GM23248 (cell line): Measurements from ENCODE around the gene TRPV3. TPM values are rescaled to one million over a fixed set of nuclear protein-coding genes. Genes with fewer than 3 reads are reported as not detected.

Experiments used
- DNase-seq: peaks from one replicate; pipeline ENCODE4 v3.0.0-alpha.2; 2015
- H2AFZ ChIP-seq: fragments of 200-600 bp; sonication (generic); 2 replicates; pipeline ENCODE4 v1.6.1; 2016; ENCODE audit warnings: antibody characterized with exemption
- H3F3A ChIP-seq: fragments of 200-600 bp; sonication (generic); 2 replicates; pipeline ENCODE4 v1.6.1; 2016; ENCODE audit warnings: mild to moderate bottlenecking, antibody characterized with exemption, mixed run types; ENCODE audit not compliant: insufficient read depth
- H3K27ac ChIP-seq: fragments of 200-600 bp; sonication (generic); 2 replicates; pipeline ENCODE4 v1.5.1; 2016; ENCODE audit warnings: mild to moderate bottlenecking
- H3K27me3 ChIP-seq: fragments of 200-600 bp; sonication (generic); replicated peaks from 2 replicates; pipeline ENCODE4 v1.6.1; 2016; ENCODE audit warnings: mild to moderate bottlenecking; ENCODE audit not compliant: insufficient read depth
- H3K36me3 ChIP-seq: fragments of 200-600 bp; sonication (generic); 2 replicates; pipeline ENCODE4 v1.6.1; 2016; ENCODE audit warnings: low read depth, mild to moderate bottlenecking
- H3K4me1 ChIP-seq: fragments of 200-600 bp; sonication (generic); 2 replicates; pipeline ENCODE4 v1.6.1; 2016; ENCODE audit warnings: mild to moderate bottlenecking; ENCODE audit not compliant: insufficient read depth
- H3K4me2 ChIP-seq: fragments of 200-600 bp; sonication (generic); one replicate; pipeline ENCODE4 v1.6.1; 2016; ENCODE audit warnings: mild to moderate bottlenecking; ENCODE audit not compliant: unreplicated experiment
- H3K4me3 ChIP-seq: fragments of 200-600 bp; sonication (generic); 2 replicates; pipeline ENCODE4 v1.5.1; 2016; ENCODE audit warnings: mild to moderate bottlenecking
- H3K79me2 ChIP-seq: fragments of 200-600 bp; sonication (generic); 2 replicates; pipeline ENCODE4 v1.6.1; 2016; ENCODE audit warnings: mild to moderate bottlenecking; ENCODE audit not compliant: insufficient read depth
- H3K9ac ChIP-seq: fragments of 200-600 bp; sonication (generic); 2 replicates; pipeline ENCODE4 v1.6.1; 2016; ENCODE audit warnings: mild to moderate bottlenecking
- H3K9me2 ChIP-seq: fragments of 200-600 bp; sonication (generic); 2 replicates; pipeline ENCODE4 v1.6.1; 2016; ENCODE audit warnings: mixed run types, mild to moderate bottlenecking, moderate library complexity; ENCODE audit not compliant: insufficient read depth
- H3K9me3 ChIP-seq: fragments of 200-600 bp; sonication (generic); one replicate; pipeline ENCODE4 v1.6.1; 2017; ENCODE audit warnings: low read depth
- H4K20me1 ChIP-seq: fragments of 200-600 bp; sonication (generic); 2 replicates; pipeline ENCODE4 v1.6.0; 2016; ENCODE audit not compliant: insufficient read depth
- EZH2 ChIP-seq: fragments of 200-600 bp; sonication (generic); IDR thresholded peaks from 2 replicates; pipeline ENCODE4 v1.6.1; 2018; ENCODE audit warnings: antibody characterized with exemption, mild to moderate bottlenecking; ENCODE audit not compliant: insufficient read depth, poor library complexity, severe bottlenecking
- EZH2phosphoT487 ChIP-seq: fragments of 200-600 bp; sonication (generic); IDR thresholded peaks from 2 replicates; pipeline ENCODE4 v1.6.1; 2018; ENCODE audit warnings: antibody characterized with exemption, moderate library complexity, mild to moderate bottlenecking, low read depth; ENCODE audit not compliant: insufficient read depth
- WGBS, 2 experiments: methylation state at CpG; one replicate each; pipeline ENCODE4 v1.1.6; 2015 to 2017; ENCODE audit warnings: low lambda C conversion rate in 2 of 2, low coverage in 1 of 2; ENCODE audit errors: missing lambda C conversion rate in 2 of 2; 5-methylcytosine and 5-hydroxymethylcytosine counted together
- in situ Hi-C: fragments of 300-500 bp; cut with MboI; formaldehyde crosslinking; loops from 2 replicates; pipeline ENCODE4 v1.15.0; 2020
- polyA plus RNA-seq: library from polyadenylated mRNA; unstranded; fragments of >200 nt; fragmentation: Nextera tagmentation; extraction: Ambion mirVana; gene quantifications from 2 replicates; pipeline ENCODE4 v1.2.1, GENCODE V29; 2016
- total RNA-seq: library from RNA; depleted of rRNA; stranded (reverse); fragments of >200 nt; shearing (Covaris generic); gene quantifications from 2 replicates; pipeline ENCODE4 v1.2.3, GENCODE V29; 2014

Gene TRPV3
- total and polyA plus RNA-seq, 2 experiments from 2014 or later: 0.41 to 1.1 TPM

GRCh38 chr17:3502466-3502865 is 55.1 kb downstream of the TRPV3 start:
- H3K79me2 ChIP-seq: no peaks in the 10 kb centered on the region
- H4K20me1 ChIP-seq: no peaks in the 10 kb centered on the region
- no peaks in the 10 kb centered on the region for H3K27me3 ChIP-seq
- no peak for DNase-seq
- H3K4me2 ChIP-seq: no peak overlapping the region
- 70 to 72% methylated on average over 5 of the region's 5 CpGs for WGBS, 2 experiments
- no peak overlapping the region for H3K9ac ChIP-seq
- no peak overlapping the region for H3K4me3 ChIP-seq
- in situ Hi-C loops: no loop called here
- no peaks in the 10 kb centered on the region for H3K36me3 ChIP-seq
- no peaks in the 10 kb centered on the region for H3K4me1 ChIP-seq
- no peaks in the 10 kb centered on the region for H3K9me2 ChIP-seq
- H3K9me3 ChIP-seq: no peaks in the 10 kb centered on the region
- H3F3A ChIP-seq: no peaks in the 10 kb centered on the region
- no peak overlapping the region for H2AFZ ChIP-seq
- TF ChIP-seq EZH2 (no peak), EZH2phosphoT487 (no peak)
- no peak overlapping the region for H3K27ac ChIP-seq

DNA sequence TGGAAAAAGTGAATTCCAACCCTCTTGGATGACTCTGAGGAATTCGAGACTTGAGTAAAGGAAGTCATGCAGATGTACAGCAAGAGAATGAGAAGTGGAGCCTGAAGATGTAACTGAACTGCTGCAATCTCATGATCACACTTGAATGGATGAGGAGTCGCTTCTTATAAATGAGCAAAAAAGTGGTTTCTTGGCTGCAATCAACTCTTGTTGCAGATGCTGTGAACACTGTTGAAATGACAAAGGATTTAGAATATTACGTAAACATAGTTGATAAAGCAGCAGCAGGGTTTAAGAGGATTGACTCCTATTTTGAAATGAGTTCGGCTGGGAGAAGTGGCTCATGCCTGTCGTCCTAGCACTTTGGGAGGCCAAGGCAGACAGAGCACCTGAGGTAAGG is 56.3 kb downstream of the TRPV3 start:
- Histone ChIP-seq H3F3A (no peaks in the 10 kb centered on the region), H3K27me3 (no peaks in the 10 kb centered on the region), H3K9me2 (no peaks in the 10 kb centered on the region), H3K79me2 (no peaks in the 10 kb centered on the region), H3K4me2 (no peak overlapping the region), H4K20me1 (no peaks in the 10 kb centered on the region), H3K9me3 (no peaks in the 10 kb centered on the region), H3K4me3 (no peak overlapping the region), H3K36me3 (no peaks in the 10 kb centered on the region), H2AFZ (no peak overlapping the region), H3K4me1 (no peaks in the 10 kb centered on the region), H3K9ac (no peak overlapping the region), H3K27ac (no peak overlapping the region)
- in situ Hi-C loops: no loop called here
- WGBS, 2 experiments: 79 to 81% methylated on average over 5 of the region's 5 CpGs
- peak; percentile 25 for DNase-seq
- no peak for TF ChIP-seq EZH2phosphoT487
- no peak for TF ChIP-seq EZH2

- Histone ChIP-seq H3K9me3 (no peaks in the 10 kb centered on the region), H3K4me3 (no peak overlapping the region), H3K27ac (no peak overlapping the region), H3K9ac (no peak overlapping the region), H4K20me1 (no peaks in the 10 kb centered on the region), H3K36me3 (no peaks in the 10 kb centered on the region), H2AFZ (no peak overlapping the region), H3F3A (no peaks in the 10 kb centered on the region), H3K4me1 (no peaks in the 10 kb centered on the region), H3K9me2 (no peaks in the 10 kb centered on the region), H3K79me2 (no peaks in the 10 kb centered on the region), H3K4me2 (no peak overlapping the region), H3K27me3 (no peaks in the 10 kb centered on the region)
- in situ Hi-C loops: no loop called here
- 70 to 74% methylated on average over 7 of the region's 7 CpGs for WGBS, 2 experiments
- no peak for TF ChIP-seq EZH2
- TF ChIP-seq EZH2phosphoT487: no peak
- no peak for DNase-seq
Observed at GRCh38 chr17:3497101-3497500, 60.5 kb downstream of the TRPV3 start.

DNA sequence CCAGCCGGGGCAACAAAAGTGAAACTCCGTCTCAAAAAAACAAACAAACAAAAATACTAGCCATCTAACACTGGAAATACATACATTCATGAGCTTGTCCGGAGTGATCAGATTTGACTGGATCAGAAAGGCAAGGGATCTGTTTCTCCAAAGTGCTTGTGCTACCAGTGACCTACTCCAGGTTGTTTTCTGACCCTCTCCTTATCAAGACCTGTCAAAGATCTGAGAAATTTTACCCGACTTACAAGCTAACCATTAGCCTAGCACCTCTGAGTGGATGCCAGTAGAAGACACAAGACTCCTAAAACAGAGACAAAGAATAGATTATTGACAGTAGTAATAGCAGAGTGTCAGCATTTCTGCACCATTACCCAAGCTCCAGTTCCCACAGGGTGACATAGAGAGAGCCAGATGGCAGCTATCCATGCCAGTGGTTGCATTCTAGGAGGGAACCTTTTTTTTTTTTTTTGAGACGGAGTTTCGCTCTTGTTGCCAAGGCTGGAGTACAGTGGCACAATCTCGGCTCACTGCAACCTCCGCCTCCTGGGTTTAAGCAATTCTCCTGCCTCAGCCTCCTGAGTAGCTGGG is 72.0 kb downstream of the TRPV3 start:
- Histone ChIP-seq H3K4me1 (no peaks in the 10 kb centered on the region), H3K9ac (no peak overlapping the region), H3F3A (no peaks in the 10 kb centered on the region), H3K4me2 (no peak overlapping the region), H3K27ac (no peak overlapping the region), H3K4me3 (no peak overlapping the region), H3K9me3 (no peaks in the 10 kb centered on the region), H3K27me3 (no peaks in the 10 kb centered on the region), H3K36me3 (no peaks in the 10 kb centered on the region), H3K9me2 (no peaks in the 10 kb centered on the region), H4K20me1 (no peaks in the 10 kb centered on the region), H3K79me2 (no peaks in the 10 kb centered on the region), H2AFZ (no peak overlapping the region)
- no peak for DNase-seq
- 62 to 76% methylated on average over 5 to 8 of the region's 8 CpGs for WGBS, 2 experiments
- TF ChIP-seq EZH2phosphoT487 (no peak), EZH2 (no peak)
- in situ Hi-C loops: no loop called here

DNA sequence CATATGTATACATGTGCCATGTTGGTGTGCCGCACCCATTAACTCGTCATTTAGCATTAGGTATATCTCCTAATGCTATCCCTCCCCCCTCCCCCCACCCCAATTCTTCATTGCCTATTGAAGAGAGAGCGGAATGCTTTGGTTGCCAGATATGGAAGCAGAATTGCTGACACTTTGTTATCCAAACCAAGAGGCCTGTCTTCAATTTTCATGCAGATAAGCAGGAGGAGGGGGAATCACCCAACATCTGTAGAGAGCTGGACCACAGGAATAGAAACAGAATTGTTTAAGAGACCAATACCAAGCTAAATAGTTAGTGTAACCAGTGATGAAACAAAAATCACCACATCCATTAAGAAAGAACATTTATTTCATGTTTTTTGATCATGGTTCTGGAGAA is 74.8 kb downstream of the TRPV3 start:
- Histone ChIP-seq H3K9ac (no peak overlapping the region), H3K9me3 (no peaks in the 10 kb centered on the region), H3K27ac (no peak overlapping the region), H2AFZ (no peak overlapping the region), H3K36me3 (no peaks in the 10 kb centered on the region), H3K4me2 (no peak overlapping the region), H3K79me2 (no peaks in the 10 kb centered on the region), H3K4me3 (no peak overlapping the region), H3K27me3 (no peaks in the 10 kb centered on the region), H3F3A (no peaks in the 10 kb centered on the region), H4K20me1 (no peaks in the 10 kb centered on the region), H3K9me2 (no peaks in the 10 kb centered on the region), H3K4me1 (no peaks in the 10 kb centered on the region)
- in situ Hi-C loops: no loop called here
- 66 to 73% methylated on average over 3 of the region's 3 CpGs for WGBS, 2 experiments
- DNase-seq: no peak
- TF ChIP-seq EZH2 (no peak), EZH2phosphoT487 (no peak)
